ENCODE data around the gene CDC14B. TPM values are rescaled to one million over a fixed set of nuclear protein-coding genes. Genes with fewer than 3 reads are reported as not detected.

CDC14B gene
- total RNA-seq, 1 experiment from 2014 or later = 57.1 TPM

DNA sequence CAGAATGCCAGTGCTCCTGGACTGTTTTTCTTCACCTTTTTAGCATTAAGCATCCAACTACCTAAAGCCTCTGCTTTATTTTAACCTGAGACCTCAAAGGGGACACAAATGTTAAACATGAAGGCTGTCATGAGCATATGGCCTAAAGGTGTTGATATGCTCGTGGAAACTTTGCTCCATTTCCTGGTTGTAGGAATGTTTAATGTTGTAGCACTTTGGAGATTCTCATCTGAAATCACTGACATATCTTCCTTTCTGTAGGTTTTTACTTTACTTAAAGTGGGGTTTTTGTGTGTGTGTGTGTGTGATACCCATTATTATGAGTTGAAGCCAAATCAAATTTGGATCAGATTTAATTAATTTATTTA lies 132.6 kb downstream of the CDC14B start (continued):
- TF ChIP-seq, protein P1, sequence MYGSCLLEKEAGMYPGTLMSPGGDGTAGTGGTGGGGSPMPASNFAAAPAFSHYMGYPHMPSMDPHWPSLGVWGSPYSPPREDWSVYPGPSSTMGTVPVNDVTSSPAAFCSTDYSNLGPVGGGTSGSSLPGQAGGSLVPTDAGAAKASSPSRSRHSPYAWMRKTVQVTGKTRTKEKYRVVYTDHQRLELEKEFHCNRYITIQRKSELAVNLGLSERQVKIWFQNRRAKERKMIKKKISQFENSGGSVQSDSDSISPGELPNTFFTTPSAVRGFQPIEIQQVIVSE (CRISPR knock-in tag; IDR thresholded peaks at IDR 0.05; ENCODE audit: borderline replicate concordance) = no peak
- no peak for TF ChIP-seq IRF2 (CRISPR knock-in tag; IDR thresholded peaks at IDR 0.05; ENCODE audit: borderline replicate concordance, low read depth)
- no peak for TF ChIP-seq SMAD4 (CRISPR knock-in tag; IDR thresholded peaks at IDR 0.05)

DNA sequence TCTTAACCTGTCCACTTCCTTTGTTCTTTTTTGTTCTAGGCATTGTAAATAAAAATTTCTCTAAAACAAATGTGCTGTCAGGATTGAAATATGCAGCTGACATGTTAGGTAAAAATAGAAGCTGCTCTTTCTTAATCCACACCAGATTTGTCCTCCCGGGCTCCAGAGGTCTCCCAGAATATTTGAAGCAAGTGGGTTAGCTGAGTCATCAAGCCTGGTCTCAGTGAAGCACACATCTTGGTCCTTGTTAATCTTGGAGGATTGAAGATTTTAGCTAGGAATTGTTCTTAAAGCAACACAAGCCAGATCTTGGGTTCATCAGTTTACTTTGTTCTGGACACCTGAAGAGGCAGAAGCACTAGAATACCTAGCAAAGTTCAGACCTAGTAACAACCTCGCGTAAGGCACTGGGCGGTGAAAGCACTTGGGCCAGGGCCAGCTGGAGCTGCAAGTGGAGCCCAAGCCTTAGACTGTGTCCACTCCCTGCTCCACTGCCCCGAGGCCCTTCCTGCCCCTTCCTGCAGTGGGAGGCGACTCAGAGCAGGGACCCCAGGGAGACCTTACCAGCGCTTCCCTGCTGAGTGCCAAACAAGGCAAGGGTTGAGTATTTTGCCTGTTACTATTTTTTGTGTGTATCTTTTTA lies 133.1 kb downstream of the CDC14B start:
- Mint-ChIP-seq H3K9me3 (no peaks in the 10 kb centered on the region), H3K27ac (0 out of 2 replicates have a peak overlapping the region, but pooled peaks have one; percentile 11), H3K36me3 (peaks cover 28% of the 10 kb centered on the region), H3K4me1 (no peaks in the 10 kb centered on the region), H3K27me3 (ENCODE audit: low read depth) (no peaks in the 10 kb centered on the region), H3K4me3 (no peak overlapping the region)
- DNase-seq (ENCODE audit: low spot score) = no peak
- no peak for ATAC-seq
- ChIA-PET CTCF (interaction anchor here (1.2 kb wide), 1 partner anchor 44 kb away, joined by 3 read pairs; no protein-coding TSS in a partner anchor), POLR2A (no interaction called here)
- TF ChIP-seq TEAD4 (CRISPR knock-in tag; IDR thresholded peaks at IDR 0.05) (no peak), IRF2 (CRISPR knock-in tag; IDR thresholded peaks at IDR 0.05; ENCODE audit: borderline replicate concordance, low read depth) (no peak), SMAD4 (CRISPR knock-in tag; IDR thresholded peaks at IDR 0.05) (no peak), SMAD3 (CRISPR knock-in tag; IDR thresholded peaks at IDR 0.05; ENCODE audit: borderline replicate concordance) (no peak), SOX15 (CRISPR knock-in tag; IDR thresholded peaks at IDR 0.05) (no peak), TCF7 (CRISPR knock-in tag; IDR thresholded peaks at IDR 0.05; ENCODE audit: low read depth) (no peak)
- TF ChIP-seq, protein P2, sequence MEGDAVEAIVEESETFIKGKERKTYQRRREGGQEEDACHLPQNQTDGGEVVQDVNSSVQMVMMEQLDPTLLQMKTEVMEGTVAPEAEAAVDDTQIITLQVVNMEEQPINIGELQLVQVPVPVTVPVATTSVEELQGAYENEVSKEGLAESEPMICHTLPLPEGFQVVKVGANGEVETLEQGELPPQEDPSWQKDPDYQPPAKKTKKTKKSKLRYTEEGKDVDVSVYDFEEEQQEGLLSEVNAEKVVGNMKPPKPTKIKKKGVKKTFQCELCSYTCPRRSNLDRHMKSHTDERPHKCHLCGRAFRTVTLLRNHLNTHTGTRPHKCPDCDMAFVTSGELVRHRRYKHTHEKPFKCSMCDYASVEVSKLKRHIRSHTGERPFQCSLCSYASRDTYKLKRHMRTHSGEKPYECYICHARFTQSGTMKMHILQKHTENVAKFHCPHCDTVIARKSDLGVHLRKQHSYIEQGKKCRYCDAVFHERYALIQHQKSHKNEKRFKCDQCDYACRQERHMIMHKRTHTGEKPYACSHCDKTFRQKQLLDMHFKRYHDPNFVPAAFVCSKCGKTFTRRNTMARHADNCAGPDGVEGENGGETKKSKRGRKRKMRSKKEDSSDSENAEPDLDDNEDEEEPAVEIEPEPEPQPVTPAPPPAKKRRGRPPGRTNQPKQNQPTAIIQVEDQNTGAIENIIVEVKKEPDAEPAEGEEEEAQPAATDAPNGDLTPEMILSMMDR (IDR thresholded peaks at IDR 0.05) = no peak

DNA sequence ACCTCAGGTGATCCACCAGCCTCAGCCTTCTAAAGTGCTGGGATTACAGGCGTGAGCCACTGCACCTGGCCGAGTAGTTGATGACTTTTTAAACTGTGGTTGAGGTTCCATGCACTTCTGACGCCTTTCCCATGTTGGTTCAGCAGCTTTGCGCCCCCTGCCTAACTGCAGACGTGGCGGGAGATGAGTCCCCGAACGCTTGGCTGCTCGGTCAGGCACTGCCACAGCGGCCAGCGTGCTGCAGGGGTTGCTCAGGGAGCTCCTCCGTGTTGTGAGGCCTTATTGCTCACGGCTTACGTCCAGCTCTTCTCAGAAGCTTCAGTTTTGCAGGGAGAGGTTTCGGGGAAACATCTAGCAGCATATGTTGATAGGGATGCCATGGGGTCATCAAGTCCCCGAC lies 134.4 kb downstream of the CDC14B start:
- Mint-ChIP-seq H3K9me3 (no peaks in the 10 kb centered on the region), H3K4me3 (no peak overlapping the region), H3K27me3 (ENCODE audit: low read depth) (no peaks in the 10 kb centered on the region), H3K4me1 (no peaks in the 10 kb centered on the region), H3K36me3 (peaks cover 25% of the 10 kb centered on the region), H3K27ac (peak overlapping the region; percentile 67; the same call in 1 of the 2 replicates)
- DNase-seq (ENCODE audit: low spot score) (no peak), ATAC-seq (no peak)
- TF ChIP-seq ZNF232 (CRISPR knock-in tag; IDR thresholded peaks at IDR 0.05) = no peak
- no peak for TF ChIP-seq CREB1 (CRISPR knock-in tag; IDR thresholded peaks at IDR 0.05)
- TF ChIP-seq FOXP1 (CRISPR knock-in tag; IDR thresholded peaks at IDR 0.05; ENCODE audit: borderline replicate concordance) = no peak
- TF ChIP-seq EMX1 (CRISPR knock-in tag; IDR thresholded peaks at IDR 0.05) = no peak
- TF ChIP-seq ZNF423 (CRISPR knock-in tag; IDR thresholded peaks at IDR 0.05) = no peak
- TF ChIP-seq, protein P3, sequence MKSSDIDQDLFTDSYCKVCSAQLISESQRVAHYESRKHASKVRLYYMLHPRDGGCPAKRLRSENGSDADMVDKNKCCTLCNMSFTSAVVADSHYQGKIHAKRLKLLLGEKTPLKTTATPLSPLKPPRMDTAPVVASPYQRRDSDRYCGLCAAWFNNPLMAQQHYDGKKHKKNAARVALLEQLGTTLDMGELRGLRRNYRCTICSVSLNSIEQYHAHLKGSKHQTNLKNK (CRISPR knock-in tag; IDR thresholded peaks at IDR 0.05) = no peak
- no peak for TF ChIP-seq RELA (CRISPR knock-in tag; IDR thresholded peaks at IDR 0.05; ENCODE audit: borderline replicate concordance)
- no peak for TF ChIP-seq ELF4 (CRISPR knock-in tag; IDR thresholded peaks at IDR 0.05; ENCODE audit: low read depth)
- TF ChIP-seq, protein P4, sequence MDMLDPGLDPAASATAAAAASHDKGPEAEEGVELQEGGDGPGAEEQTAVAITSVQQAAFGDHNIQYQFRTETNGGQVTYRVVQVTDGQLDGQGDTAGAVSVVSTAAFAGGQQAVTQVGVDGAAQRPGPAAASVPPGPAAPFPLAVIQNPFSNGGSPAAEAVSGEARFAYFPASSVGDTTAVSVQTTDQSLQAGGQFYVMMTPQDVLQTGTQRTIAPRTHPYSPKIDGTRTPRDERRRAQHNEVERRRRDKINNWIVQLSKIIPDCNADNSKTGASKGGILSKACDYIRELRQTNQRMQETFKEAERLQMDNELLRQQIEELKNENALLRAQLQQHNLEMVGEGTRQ (CRISPR knock-in tag; IDR thresholded peaks at IDR 0.05) = no peak
- TF ChIP-seq NFYB (CRISPR knock-in tag; conservative IDR thresholded peaks at IDR 0.05; ENCODE audit: low read depth) = no peak
- no peak for TF ChIP-seq GRHL2 (CRISPR knock-in tag; IDR thresholded peaks at IDR 0.05; ENCODE audit: insufficient replicate concordance, severe bottlenecking)
- ChIA-PET POLR2A (no interaction called here), CTCF (no interaction called here)
